Stimulated activated CD8-positive, alpha-beta memory T cell treated with anti-CD3 and anti-CD28 coated beads, Interleukin-15, amount 100 ng/mL, for 48 hours (primary cell): Measurements from ENCODE around the gene TGFBRAP1.

Experiments
- DNase-seq, 2 donors: peaks; one replicate each; pipeline ENCODE4 v3.0.0-alpha.2; 2020; ENCODE audit warnings: low read depth in 2 of 2

The TGFBRAP1 gene

GRCh38 chr2:105317937-105318336, 11.6 kb downstream of the TGFBRAP1 start:
- no peak for DNase-seq

DNA sequence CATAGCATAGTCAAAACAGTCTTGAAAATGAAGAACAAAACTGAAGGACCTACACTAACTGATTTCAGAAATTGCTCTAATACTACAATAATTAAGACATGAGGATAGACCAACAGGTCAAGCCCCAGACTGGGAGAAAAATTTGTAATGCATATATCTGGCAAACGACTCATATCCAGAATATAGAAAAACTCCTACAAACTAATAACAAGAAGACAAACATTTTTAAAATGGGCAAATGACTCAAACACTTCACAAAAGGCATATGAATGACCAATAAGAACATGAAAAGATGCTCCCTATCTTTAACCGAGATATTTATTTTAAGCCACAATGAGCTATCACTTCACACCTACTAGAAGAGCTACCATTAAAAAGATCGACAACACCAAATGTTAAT, 14.2 kb downstream of the TGFBRAP1 start:
- no peak for DNase-seq

DNA sequence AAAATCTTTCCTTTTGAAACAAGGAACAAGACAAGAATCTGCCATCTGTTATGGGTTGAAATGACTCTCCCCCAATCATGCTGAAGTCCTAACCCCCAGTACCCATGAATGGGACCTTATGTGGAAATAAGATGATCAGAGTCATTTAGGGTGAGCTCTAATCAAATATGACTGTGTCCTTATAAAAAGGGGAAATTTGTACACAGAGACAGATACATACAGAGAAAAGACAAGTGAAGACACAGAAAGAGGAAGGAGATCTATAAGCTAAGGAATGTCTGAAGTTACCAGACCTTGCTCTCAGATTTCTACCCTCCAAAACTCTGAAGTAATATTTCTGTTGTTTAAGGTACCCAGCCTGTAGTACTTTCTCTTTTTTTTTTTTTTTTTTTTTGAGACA, 15.7 kb downstream of the TGFBRAP1 start:
- no peak for DNase-seq

- DNase-seq = no peak
Observed at GRCh38 chr2:105309147-105309545, 20.4 kb downstream of the TGFBRAP1 start.

GRCh38 chr2:105308382-105309146, 21.0 kb downstream of the TGFBRAP1 start:
- DNase-seq = no peak

- DNase-seq = no peak
Observed at GRCh38 chr2:105307962-105308361, 21.6 kb downstream of the TGFBRAP1 start.

GRCh38 chr2:105307550-105307949, 22.0 kb downstream of the TGFBRAP1 start:
- no peak for DNase-seq

DNA sequence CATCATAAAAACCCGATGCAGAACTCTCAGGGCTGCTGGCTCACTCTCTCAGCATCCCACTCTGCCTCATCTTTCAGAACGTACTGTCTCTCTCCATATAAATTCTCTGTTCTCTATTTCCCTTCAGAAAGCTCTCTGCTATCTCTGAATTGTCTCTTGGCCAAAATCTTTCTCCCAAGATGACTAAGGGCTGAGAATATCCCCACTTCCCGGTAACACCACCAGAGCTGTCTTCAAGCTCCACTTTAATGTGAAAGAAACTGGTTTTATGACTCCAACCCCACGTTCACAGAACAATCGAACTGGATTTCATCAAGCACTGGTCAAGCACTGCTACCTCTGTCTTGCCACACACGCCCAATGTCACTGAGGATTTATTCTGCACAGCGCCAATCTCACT, 22.4 kb downstream of the TGFBRAP1 start:
- no peak for DNase-seq

GRCh38 chr2:105301646-105302045, 27.9 kb downstream of the TGFBRAP1 start:
- DNase-seq = peak in 1 of 2 donors; percentile 15

DNA sequence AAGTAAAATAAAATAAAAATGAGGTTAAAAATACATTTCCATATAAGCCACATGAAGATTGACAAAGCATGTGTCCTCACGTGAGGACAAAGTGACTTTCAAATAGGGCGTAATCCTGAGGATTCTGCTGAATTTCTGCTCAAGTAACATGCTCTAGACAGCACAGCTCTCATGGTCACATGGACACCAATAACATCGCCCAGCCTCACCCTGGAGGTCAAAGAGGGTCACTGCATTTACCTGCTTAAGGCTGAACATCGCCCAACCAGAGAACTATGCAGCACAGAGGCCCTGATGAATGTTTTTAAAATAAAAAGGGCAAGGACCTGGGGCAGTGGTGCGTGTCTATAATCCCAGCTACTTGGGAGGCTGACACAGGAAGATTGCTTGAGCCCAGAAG, 30.2 kb downstream of the TGFBRAP1 start:
- no peak for DNase-seq

GRCh38 chr2:105298017-105298416, 31.5 kb downstream of the TGFBRAP1 start:
- no peak for DNase-seq

GRCh38 chr2:105297216-105297615, 32.3 kb downstream of the TGFBRAP1 start:
- DNase-seq = no peak

GRCh38 chr2:105296017-105296611, 33.4 kb downstream of the TGFBRAP1 start:
- no peak for DNase-seq

DNA sequence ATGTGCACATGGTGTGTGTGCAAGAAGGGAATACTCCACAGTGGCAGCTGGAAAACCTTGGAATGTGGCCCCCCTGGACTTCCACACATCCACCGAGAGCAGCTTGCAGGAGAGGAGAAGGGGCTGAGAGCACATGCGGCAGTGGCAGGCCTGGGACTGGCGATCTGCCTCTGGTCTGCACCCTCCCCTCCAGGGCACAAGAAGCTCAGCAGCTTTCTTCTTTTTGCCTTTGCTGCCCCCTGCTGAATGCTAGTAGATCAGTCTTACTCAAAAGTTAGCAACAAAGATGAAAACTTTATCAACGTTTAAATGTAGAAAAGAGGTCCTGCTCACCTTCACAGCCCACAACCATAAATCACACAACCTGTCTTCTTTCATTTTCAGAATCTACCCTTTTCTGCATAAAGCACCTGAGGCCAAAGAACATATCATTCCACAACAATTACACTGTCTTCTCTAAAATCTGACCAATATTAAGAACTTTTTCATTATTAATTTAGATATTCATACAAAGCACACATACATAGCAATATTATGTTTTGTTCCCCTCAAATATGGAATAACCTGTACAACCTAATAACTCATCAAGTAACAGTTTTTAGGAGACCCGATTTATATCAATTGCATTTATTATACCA, 34.6 kb downstream of the TGFBRAP1 start:
- peak in 1 of 2 donors; percentile 11 for DNase-seq

DNA sequence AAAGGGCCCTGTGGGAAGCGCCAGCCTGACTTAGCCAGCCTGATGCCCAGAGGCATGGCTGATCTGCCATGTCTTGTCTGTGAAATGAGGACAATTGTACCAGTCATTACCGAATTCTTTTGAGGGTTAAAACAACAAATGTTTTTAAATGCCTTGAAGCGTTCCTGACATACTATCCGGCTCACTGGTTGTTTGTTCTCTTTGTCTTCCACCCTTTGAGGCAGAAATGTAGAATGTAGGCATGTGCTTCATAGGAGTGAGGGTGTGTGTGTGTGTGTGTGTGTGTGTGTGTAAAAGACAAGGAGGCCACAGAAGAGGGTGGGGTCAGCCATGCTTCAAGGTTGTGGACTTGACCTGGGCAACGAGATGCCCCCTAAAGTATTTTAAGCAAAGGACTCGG, 35.5 kb downstream of the TGFBRAP1 start:
- DNase-seq = no peak

DNA sequence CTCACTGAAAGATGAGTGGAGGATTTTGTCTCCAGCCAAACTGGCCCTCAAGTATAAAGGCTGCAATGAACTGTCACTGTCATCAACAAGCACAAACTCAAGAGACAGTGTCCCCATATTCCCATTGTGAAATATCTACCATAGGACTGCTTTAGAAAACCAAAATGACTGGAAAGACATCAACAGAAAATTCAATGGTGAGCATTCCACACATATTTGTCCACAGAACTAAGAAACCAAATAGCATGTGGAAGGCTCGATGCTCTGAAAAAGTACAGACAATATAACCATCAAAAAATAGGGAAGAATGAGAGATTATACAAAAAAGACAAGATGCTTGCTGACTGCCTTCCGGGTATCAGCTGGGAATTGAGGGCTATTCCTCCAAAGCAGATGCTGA, 37.6 kb downstream of the TGFBRAP1 start:
- no peak for DNase-seq

DNA sequence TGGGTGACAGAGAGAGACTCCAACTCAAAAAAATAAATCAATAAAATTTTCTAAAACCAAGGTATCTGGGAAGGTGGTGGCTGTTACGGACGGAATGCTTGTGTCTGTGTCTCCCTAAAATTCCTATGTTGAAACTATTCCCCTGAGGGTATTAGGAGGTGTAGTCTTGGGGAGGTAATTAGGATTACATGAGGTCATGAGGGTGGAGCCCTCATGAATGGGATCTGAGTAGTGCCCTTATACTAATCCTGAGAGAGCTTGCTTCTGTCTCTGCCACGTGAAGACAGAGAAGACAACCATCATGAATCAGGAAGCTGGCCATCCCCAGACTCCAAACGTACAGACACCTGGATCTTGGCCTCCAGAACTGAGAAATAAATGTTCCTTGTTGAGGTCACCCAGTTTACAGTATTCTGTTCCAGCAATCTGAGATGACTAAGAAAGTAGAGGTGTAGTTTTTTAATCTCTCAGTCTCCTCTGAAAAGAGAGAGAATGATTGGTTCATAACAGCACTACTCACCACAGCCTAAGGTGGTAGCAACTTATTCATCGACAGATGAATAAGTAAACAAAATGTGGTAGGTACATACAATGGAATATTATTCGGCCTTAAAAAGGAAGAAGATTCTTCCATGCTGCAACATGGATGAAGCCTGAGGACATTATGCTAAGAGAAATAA, 38.4 kb downstream of the TGFBRAP1 start:
- DNase-seq = no peak

DNA sequence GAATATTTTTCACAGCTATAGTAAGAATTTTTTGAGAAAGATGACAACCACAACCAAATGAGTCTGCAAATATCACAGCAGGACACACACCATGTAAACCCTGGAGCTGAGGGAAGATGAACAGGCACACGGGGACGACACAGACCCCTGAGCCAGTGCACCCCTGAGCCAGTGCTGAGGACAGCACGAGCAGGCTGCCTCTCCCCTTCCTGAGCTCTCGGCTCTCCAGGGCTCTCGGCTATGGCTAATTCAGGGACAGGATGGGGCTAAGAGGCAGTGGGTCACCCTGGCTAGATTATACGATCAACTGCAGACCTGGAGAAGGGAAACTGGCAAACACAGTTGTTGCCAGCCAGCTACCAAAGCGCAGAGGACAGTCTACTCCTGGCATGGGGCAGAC, 41.4 kb downstream of the TGFBRAP1 start:
- DNase-seq = no peak

DNA sequence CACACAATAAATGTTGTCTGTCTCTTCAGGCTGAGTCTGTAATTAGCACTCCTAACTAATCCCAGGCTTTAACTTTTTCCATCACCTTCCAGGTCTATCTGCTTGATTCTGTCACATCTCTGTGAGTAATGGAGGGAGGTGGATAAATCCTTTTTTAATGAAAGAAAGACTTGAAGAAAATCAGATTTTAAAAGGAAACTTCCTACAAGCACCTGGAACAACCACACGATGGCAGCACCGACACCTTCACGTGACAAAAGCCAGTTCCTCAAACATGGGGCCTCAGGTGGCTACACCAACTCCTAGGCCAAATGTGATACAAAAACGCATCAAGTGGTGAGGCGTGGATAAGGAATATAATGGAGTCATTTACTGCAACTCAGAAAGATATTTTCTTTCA, 41.8 kb downstream of the TGFBRAP1 start:
- DNase-seq = peak; percentile 1 to 6

DNA sequence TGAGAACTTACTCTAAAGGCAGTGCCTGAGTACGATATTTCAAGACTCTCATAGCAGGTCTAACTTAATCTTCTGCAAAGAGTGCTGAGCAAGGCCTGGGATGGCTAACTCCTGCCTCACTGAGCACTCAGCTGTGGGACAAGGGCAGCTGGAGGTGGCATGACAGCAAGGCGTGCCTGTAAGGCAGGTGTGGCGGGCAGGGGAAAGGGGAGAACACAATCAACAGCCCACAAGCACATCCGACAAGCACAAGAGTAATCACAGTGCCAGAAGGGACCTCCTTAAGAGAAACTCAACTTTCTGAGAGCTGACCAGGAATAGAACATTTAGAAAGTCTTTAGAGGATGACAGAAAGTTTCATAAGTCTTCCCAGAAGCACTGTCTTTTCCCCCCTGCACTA, 46.0 kb downstream of the TGFBRAP1 start:
- no peak for DNase-seq

DNA sequence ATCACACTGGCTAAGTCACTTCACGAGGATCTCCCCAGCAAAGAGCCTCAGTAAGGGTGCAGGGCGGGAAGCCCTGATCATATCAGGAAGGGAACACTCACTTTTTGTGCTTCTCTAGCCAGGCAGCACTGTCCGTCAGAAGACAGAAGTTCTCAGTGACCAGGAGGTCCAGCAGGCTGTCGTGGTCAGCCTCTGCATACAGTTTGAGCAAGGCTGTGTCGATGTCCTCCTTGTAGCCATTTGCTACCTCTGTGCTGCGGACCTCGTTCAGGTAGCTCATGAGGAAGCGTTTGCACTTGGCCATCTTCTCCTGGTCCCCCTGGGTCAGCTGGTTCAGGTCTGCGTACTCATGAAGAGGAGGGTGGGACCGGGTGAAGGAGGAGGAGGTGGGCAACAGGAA, 49.3 kb downstream of the TGFBRAP1 start:
- no peak for DNase-seq

DNA sequence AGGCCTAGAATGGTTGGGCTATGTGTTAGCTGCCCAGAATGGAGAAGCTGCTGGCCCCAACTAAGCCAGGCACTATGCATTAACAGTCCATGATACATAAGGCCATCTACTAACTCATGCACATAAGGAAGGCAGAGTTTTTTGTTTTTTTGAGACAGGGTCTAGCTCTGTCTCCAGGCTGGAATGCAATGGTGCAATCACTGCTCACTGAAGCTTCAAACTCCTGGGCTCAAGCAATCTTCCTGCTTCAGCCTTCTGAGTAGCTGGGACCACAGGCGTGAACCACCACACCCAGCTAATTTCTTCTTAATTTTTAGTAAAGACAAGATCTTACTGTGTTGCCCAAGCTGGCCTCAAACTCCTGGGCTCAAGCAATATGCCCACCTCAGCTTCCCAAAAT, 50.4 kb downstream of the TGFBRAP1 start:
- DNase-seq = no peak

DNA sequence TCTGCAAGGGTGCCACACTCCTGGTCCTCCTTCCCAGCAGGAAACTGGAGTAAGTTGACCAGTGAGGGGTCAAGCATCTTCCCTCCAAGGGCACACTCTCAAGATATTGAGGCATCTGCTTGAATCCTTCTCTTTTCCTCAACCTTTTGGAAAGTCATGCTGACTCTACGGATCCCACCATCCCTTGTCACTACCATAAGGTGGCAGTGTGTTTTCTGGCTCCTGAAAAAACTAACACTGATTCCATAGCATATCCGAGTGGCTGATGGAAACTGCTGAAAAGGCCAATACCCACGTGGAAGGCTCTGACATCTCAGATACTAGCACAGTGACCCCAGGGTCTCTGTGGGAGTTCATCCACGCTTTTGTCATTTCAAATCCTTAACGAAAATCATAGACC, 50.9 kb downstream of the TGFBRAP1 start:
- no peak for DNase-seq
